ENCODE results near the gene SH3TC1. TPM values are rescaled to one million over a fixed set of nuclear protein-coding genes. Genes with fewer than 3 reads are reported as not detected.

Gene SH3TC1
- total RNA-seq, 1 donor from 2014 or later = 64.5 TPM

DNA sequence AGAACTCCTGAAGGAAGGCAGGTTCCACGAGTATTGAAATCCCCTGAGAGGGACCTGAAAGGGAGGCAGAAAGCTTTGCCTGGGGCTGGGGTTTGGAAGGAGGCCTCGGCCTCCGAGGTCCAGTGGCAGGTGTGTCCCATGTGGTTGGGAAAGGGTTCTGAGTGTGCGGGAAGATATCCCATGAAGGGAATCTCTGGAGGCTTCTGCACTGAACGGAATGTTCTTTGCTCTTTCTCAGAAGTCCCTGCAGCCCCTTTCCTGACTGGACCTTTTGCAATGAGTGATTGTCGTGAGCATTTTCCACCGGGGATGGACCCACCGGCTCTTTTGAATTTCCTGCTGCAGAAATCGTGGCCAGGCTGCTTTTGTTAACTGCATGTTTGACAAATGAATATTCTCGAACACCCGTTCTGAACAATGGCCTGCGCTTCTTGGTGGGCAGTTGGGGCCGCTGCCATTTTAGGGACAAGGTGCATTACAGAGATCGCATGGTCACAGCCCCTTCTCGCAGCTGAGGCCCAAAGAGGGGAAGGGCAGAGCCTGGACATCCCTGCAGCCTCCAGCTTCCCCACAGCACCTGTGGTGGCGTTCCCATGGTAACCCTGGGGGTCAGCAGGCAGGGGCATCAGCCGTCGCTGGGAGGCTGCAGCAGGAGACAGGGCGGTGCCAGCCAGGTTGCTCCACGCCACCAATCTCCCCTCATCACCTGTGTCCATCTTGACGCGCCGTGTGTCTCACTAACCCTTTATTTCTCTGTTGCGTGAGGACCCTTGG, 52.2 kb downstream of the SH3TC1 start:
- intact Hi-C loops (cut with DNase I) = no loop called here
- no peak for TF ChIP-seq CTCF (IDR thresholded peaks at IDR 0.05)
- no peaks in the 10 kb centered on the region for H3K4me1 ChIP-seq
- no peak overlapping the region for H3K27ac ChIP-seq
- DNase-seq (ENCODE audit: low spot score in 2 of 2) = no peak
- no peaks in the 10 kb centered on the region for H3K9me3 ChIP-seq
- H3K27me3 ChIP-seq = no peaks in the 10 kb centered on the region
- no peaks in the 10 kb centered on the region for H3K36me3 ChIP-seq
- H3K4me3 ChIP-seq = no peak overlapping the region

- no peak overlapping the region for H3K4me3 ChIP-seq
- intact Hi-C loops (cut with DNase I) = no loop called here
- no peak for DNase-seq (ENCODE audit: low spot score in 2 of 2)
- no peaks in the 10 kb centered on the region for H3K27me3 ChIP-seq
- H3K36me3 ChIP-seq = no peaks in the 10 kb centered on the region
- H3K27ac ChIP-seq = no peak overlapping the region
- H3K9me3 ChIP-seq = no peaks in the 10 kb centered on the region
- no peaks in the 10 kb centered on the region for H3K4me1 ChIP-seq
- no peak for TF ChIP-seq CTCF (IDR thresholded peaks at IDR 0.05)
These were observed 53.4 kb downstream of the SH3TC1 start for GRCh38 chr4:8252301-8253173.

DNA sequence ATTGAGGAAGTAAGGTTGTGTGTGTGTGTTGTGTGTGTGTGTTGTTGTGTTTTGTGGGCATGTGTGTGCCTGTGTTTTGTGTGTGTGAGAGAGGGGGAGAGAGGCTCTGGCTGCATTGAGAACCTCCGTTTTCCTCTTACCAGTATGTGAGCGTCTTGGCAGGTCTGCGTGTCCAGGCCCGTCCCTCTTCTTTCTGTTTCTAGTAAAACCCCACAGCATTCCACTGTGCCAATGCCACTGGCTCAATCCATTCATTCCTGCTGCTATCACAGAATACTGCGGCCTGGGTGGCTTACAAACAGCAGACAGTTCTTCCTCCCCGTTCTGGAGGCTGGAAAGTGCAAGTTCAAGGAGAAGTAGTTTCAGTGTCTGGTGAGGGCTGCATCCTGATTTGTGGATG, 55.0 kb downstream of the SH3TC1 start:
- no peak overlapping the region for H3K27ac ChIP-seq
- no peak overlapping the region for H3K4me3 ChIP-seq
- intact Hi-C loops (cut with DNase I) = no loop called here
- no peaks in the 10 kb centered on the region for H3K36me3 ChIP-seq
- TF ChIP-seq CTCF (IDR thresholded peaks at IDR 0.05) = no peak
- H3K4me1 ChIP-seq = no peaks in the 10 kb centered on the region
- H3K9me3 ChIP-seq = no peaks in the 10 kb centered on the region
- H3K27me3 ChIP-seq = no peaks in the 10 kb centered on the region
- no peak for DNase-seq (ENCODE audit: low spot score in 2 of 2)

- no peak overlapping the region for H3K4me3 ChIP-seq
- H3K9me3 ChIP-seq = no peaks in the 10 kb centered on the region
- no peak for TF ChIP-seq CTCF (IDR thresholded peaks at IDR 0.05)
- no peak overlapping the region for H3K27ac ChIP-seq
- H3K36me3 ChIP-seq = no peaks in the 10 kb centered on the region
- no peaks in the 10 kb centered on the region for H3K27me3 ChIP-seq
- DNase-seq (ENCODE audit: low spot score in 2 of 2) = peak in 1 of 2 donors; percentile 82
- intact Hi-C loops (cut with DNase I) = no loop called here
- no peaks in the 10 kb centered on the region for H3K4me1 ChIP-seq
These were observed 56.8 kb downstream of the SH3TC1 start for GRCh38 chr4:8255698-8256441.

DNA sequence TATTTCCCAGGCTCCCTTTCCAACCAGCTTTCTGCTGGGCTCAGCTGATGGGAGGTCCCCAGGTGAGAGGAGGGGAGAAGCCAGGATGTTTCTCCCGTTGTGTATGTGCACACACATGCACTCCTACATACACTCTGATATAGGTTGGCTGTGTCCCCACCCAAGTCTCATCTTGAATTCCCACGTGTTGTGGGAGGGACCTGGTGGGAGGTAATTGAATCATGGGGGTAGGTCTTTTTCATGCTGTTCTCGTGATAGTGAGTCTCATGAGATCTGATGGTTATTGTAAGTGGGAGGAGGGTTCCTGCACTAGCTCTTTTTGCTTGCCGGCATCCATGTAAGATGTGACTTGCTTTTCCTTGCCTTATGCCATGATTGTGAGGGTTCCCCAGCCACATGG, 58.8 kb downstream of the SH3TC1 start:
- no peaks in the 10 kb centered on the region for H3K4me1 ChIP-seq
- no peak for TF ChIP-seq CTCF (IDR thresholded peaks at IDR 0.05)
- DNase-seq (ENCODE audit: low spot score in 2 of 2) = no peak
- no peaks in the 10 kb centered on the region for H3K36me3 ChIP-seq
- no peak overlapping the region for H3K4me3 ChIP-seq
- H3K27ac ChIP-seq = no peak overlapping the region
- intact Hi-C loops (cut with DNase I) = no loop called here
- H3K9me3 ChIP-seq = no peaks in the 10 kb centered on the region
- no peaks in the 10 kb centered on the region for H3K27me3 ChIP-seq
